ENCODE results near the gene ABCF2.

ABCF2 gene

DNA sequence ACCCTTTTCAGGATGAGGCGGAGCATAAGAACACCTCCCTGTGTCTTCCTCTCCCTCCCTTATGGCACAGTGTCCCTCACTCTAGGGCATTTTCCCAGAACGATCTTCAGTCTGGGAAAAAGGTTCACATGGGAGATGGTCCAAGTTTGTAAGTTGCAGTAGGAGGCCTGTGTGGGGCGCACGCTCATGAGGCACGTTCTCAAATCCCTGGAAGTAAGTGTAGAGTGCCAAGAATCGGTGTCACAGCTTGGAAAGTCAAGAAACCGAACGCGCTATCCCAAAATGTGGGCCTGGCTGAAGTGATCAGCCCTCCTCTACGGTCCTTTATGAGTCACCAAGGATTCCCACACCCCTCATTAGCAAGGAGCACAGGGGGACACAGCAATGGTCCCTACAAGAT lies 45.4 kb upstream of the ABCF2 start:
- H3K4me3 ChIP-seq (ENCODE audit: low read length) = no peak overlapping the region

DNA sequence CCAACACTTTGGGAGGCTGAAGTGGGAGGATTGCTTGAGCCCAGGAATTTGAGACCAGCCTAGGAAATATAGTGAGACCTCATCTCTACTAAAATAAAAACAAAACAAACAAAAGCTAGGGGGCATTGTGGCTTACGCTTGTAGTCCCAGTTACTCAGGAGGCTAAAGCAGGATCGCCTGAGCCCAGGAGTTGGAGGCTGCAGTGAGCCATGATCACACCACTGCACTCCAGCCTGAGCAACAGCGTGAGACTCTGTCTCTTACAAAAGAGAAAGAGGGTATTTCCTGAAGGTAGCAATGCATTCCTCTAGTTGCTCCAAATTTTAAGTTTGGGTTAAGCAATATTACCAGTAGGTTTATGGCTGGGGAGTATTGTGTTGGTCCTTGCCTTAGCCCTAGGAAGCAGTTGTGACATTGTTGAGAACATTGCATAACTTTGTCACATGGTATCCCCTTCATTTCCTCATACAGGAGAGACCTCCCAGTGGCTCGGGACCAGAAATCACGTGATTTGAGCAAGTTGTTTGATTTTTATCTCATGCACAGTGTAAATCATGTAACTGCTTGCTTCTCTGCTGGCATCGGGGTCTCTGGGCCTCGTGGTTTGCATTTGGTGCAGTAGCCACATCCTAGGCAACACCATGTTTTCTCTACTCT lies 44.8 kb upstream of the ABCF2 start:
- DNase-seq (ENCODE audit: low read depth) = no peak
- TF ChIP-seq, protein P1, sequence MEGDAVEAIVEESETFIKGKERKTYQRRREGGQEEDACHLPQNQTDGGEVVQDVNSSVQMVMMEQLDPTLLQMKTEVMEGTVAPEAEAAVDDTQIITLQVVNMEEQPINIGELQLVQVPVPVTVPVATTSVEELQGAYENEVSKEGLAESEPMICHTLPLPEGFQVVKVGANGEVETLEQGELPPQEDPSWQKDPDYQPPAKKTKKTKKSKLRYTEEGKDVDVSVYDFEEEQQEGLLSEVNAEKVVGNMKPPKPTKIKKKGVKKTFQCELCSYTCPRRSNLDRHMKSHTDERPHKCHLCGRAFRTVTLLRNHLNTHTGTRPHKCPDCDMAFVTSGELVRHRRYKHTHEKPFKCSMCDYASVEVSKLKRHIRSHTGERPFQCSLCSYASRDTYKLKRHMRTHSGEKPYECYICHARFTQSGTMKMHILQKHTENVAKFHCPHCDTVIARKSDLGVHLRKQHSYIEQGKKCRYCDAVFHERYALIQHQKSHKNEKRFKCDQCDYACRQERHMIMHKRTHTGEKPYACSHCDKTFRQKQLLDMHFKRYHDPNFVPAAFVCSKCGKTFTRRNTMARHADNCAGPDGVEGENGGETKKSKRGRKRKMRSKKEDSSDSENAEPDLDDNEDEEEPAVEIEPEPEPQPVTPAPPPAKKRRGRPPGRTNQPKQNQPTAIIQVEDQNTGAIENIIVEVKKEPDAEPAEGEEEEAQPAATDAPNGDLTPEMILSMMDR (conservative IDR thresholded peaks at IDR 0.05; ENCODE audit: low read depth, low read length) = peak; percentile 11
- H3K4me3 ChIP-seq (ENCODE audit: low read length) = no peak overlapping the region

More for the DNA sequence above, 45.4 kb upstream of the ABCF2 start:
- TF ChIP-seq, protein P1 (conservative IDR thresholded peaks at IDR 0.05; ENCODE audit: low read depth, low read length) = no peak
- no peak for DNase-seq (ENCODE audit: low read depth)

DNA sequence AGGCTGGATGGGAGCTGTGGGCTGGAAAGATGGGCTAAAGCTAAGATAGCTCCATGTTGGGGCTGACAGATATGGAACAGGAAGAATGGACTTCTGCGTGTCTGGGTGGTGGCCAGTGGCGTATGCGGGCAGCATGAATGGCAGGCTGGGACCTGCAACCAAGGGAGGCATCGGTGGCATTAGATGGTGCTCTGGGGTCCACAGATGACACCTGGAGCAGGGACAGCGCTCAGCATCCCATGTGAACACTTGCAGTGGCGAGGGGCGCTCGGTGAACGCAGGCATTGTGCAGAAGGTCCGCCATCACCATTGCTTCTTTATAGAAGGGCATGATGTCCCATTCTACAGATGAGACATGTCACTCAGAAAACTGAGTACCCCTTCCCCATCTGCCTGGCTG lies 42.5 kb upstream of the ABCF2 start:
- TF ChIP-seq, protein P1 (conservative IDR thresholded peaks at IDR 0.05; ENCODE audit: low read depth, low read length) = no peak
- no peak for DNase-seq (ENCODE audit: low read depth)
- H3K4me3 ChIP-seq (ENCODE audit: low read length) = no peak overlapping the region

DNA sequence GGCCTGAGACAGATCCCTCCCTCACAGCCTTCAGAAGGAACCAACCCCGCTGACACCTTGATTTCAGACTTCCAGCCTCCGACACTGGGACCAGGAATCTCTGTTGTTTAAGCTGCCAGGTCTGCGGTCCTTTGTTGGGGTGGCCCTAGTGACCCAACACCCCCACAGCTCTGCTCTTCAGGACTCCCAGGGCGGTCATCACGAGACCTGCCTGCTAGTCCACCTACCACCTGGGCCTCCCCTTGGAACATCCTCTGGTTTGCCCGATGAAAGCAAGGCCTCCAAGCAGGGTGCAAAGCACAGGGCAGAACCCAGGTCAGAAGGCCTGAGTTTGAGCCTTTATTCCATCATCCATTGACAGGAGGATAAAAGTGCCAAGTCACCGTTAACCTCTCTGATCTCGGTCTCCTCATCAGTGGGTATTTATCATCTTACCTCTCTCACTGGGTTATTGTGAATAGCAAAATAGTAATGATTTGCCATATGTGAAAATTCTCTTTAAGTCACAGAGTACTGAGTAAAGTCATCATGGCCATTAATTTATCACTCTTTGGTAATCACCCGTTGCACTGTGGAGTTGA lies 38.4 kb upstream of the ABCF2 start:
- H3K4me3 ChIP-seq (ENCODE audit: low read length) = no peak overlapping the region
- no peak for DNase-seq (ENCODE audit: low read depth)
- TF ChIP-seq, protein P1 (conservative IDR thresholded peaks at IDR 0.05; ENCODE audit: low read depth, low read length) = no peak

DNA sequence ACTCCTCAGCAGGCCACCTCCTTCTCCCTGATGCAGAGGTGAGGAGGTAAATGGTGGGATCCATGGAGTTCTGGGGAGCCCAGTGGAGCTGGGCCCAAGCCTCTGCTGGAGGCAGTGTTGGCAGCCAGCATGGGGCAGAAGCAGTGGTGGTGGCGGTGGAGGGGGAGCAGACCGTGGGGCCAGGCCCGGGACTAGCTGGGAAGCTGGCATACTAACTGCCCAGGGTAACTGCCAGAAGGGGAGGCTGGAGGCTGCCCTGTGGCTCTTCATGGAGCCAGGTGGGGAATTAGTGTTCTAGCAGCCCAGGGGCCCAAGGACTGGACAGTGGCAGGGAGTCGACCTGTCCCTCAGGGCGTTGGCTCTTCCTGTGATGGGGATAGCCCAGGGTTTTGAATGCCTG lies 37.6 kb upstream of the ABCF2 start:
- TF ChIP-seq, protein P1 (conservative IDR thresholded peaks at IDR 0.05; ENCODE audit: low read depth, low read length) = no peak
- no peak for DNase-seq (ENCODE audit: low read depth)
- H3K4me3 ChIP-seq (ENCODE audit: low read length) = no peak overlapping the region

DNA sequence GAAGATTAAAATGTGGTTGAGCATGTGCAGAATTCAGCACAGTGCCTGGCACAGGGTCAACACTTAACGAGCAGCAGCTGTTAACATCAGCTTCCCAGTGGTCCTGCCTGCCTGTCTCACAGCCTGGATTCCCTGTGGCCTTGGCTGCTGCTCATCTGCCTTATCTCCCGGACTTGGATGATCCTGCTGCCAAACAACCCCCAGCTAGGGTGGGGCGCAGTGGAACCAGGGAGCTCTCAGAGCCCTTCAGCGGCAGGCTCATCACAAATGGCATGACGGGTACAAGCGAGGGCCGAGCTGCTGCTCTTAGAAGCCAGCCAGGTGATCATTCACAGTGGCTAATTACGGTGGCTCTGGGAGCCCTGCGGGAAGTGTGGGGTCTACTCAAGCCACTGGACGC lies 34.5 kb upstream of the ABCF2 start:
- no peak overlapping the region for H3K4me3 ChIP-seq (ENCODE audit: low read length)
- TF ChIP-seq, protein P1 (conservative IDR thresholded peaks at IDR 0.05; ENCODE audit: low read depth, low read length) = no peak
- DNase-seq (ENCODE audit: low read depth) = no peak

DNA sequence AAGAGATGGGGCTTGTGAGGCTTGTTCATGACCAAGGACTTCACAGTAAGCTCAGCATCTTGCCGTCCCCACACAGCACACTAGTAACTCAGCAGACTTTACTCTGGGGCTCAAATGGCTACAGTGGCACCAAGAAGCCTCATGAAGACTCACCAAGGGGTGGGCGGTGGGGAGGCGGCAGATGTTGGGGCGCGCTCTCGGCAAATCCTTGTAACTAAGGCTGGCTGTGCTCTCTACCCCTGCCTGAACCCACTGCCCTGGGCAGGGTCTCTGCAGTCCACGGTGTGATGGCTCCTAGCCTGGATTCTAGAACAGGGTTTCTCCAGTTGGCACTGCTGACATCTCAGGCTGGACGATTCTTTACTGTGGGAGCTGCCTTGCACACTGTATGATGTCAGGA lies 33.9 kb upstream of the ABCF2 start:
- no peak for DNase-seq (ENCODE audit: low read depth)
- TF ChIP-seq, protein P1 (conservative IDR thresholded peaks at IDR 0.05; ENCODE audit: low read depth, low read length) = no peak
- H3K4me3 ChIP-seq (ENCODE audit: low read length) = no peak overlapping the region

Data from retinal pigment epithelial cell (primary cell).